WTC11 (cell line): ENCODE results near the gene TMED3. TPM values are rescaled to one million over a fixed set of nuclear protein-coding genes. Genes with fewer than 3 reads are reported as not detected.

ENCODE experiments used
- ATAC-seq: fragments of 200-7000 bp; cut with Tn5 transposase; 2 replicates; pipeline ENCODE4 v1.10.0; 2021; ENCODE audit warnings: mild to moderate bottlenecking, moderate library complexity
- CTCF ChIA-PET: fragments of 300-600 bp; sonication (Branson Sonifier 250); formaldehyde crosslinking; loops from one replicate; lab custom pipeline; 2021; ENCODE audit warnings: antibody characterized with exemption; lab: Charles Lee
- POLR2A ChIA-PET: fragments of 350-600 bp; sonication (Branson Sonifier 250); formaldehyde crosslinking; loops from one replicate; lab custom pipeline; 2021; ENCODE audit warnings: antibody characterized with exemption; lab: Charles Lee
- DNase-seq: peaks from one replicate; pipeline ENCODE4 v3.0.0; 2021; ENCODE audit warnings: low spot score
- H3K27ac Mint-ChIP-seq: 2 replicates; pipeline ENCODE4 v1.8.0; 2021; ENCODE audit warnings: mixed read lengths
- H3K27me3 Mint-ChIP-seq: 2 replicates; pipeline ENCODE4 v1.8.0; 2021; ENCODE audit warnings: low read depth, mild to moderate bottlenecking, moderate library complexity, mixed read lengths
- H3K36me3 Mint-ChIP-seq: 2 replicates; pipeline ENCODE4 v1.8.0; 2021; ENCODE audit warnings: mixed read lengths
- H3K4me1 Mint-ChIP-seq: 2 replicates; pipeline ENCODE4 v1.8.0; 2022; ENCODE audit warnings: mixed read lengths
- H3K4me3 Mint-ChIP-seq: 2 replicates; pipeline ENCODE4 v1.8.0; 2021; ENCODE audit warnings: mild to moderate bottlenecking, moderate library complexity, mixed read lengths
- H3K9me3 Mint-ChIP-seq: 2 replicates; pipeline ENCODE4 v1.8.0; 2021; ENCODE audit warnings: mixed read lengths
- CBFB ChIP-seq: sonication (generic); formaldehyde crosslinking; IDR thresholded peaks from 2 replicates; pipeline ENCODE4 v1.8.1; 2022; ENCODE audit warnings: mild to moderate bottlenecking, low read depth, missing genetic modification reagents
- ETV6 ChIP-seq: sonication (generic); formaldehyde crosslinking; IDR thresholded peaks from 2 replicates; pipeline ENCODE4 v1.8.1; 2022; ENCODE audit warnings: mild to moderate bottlenecking, missing genetic modification reagents
- FOXJ3 ChIP-seq: sonication (generic); formaldehyde crosslinking; IDR thresholded peaks from 2 replicates; pipeline ENCODE4 v1.9.0; 2021; ENCODE audit warnings: missing genetic modification reagents, mild to moderate bottlenecking, borderline replicate concordance
- IRF2 ChIP-seq: sonication (generic); formaldehyde crosslinking; IDR thresholded peaks from 2 replicates; pipeline ENCODE4 v1.8.0; 2022; ENCODE audit warnings: low read depth, missing genetic modification reagents, borderline replicate concordance
- JUN ChIP-seq: sonication (generic); formaldehyde crosslinking; IDR thresholded peaks from 2 replicates; pipeline ENCODE4 v1.8.0; 2023; ENCODE audit warnings: mild to moderate bottlenecking, missing genetic modification reagents
- NR2C2 ChIP-seq: sonication (generic); formaldehyde crosslinking; IDR thresholded peaks from 2 replicates; pipeline ENCODE4 v1.8.0; 2022; ENCODE audit warnings: mild to moderate bottlenecking, missing genetic modification reagents
- SMAD3 ChIP-seq: sonication (generic); formaldehyde crosslinking; IDR thresholded peaks from 2 replicates; pipeline ENCODE4 v1.8.0; 2022; ENCODE audit warnings: missing genetic modification reagents, mild to moderate bottlenecking, borderline replicate concordance
- SMAD4 ChIP-seq: sonication (generic); formaldehyde crosslinking; IDR thresholded peaks from 2 replicates; pipeline ENCODE4 v1.8.0; 2022; ENCODE audit warnings: mild to moderate bottlenecking, missing genetic modification reagents
- ZNF121 ChIP-seq: sonication (generic); formaldehyde crosslinking; IDR thresholded peaks from 2 replicates; pipeline ENCODE4 v1.8.0; 2023; ENCODE audit warnings: missing genetic modification reagents
- ZNF263 ChIP-seq: sonication (generic); formaldehyde crosslinking; IDR thresholded peaks from 2 replicates; pipeline ENCODE4 v1.8.1; 2022; ENCODE audit warnings: low read depth, mild to moderate bottlenecking, moderate library complexity, missing genetic modification reagents
- ZNF423 ChIP-seq: fragments of 250-450 bp; sonication (Bioruptor Pico); IDR thresholded peaks from 2 replicates; pipeline ENCODE4 v2.1.2; 2022; ENCODE audit warnings: mild to moderate bottlenecking, moderate library complexity
- total RNA-seq: library from RNA; stranded (reverse); gene quantifications from 3 replicates; pipeline ENCODE4 v1.2.3, GENCODE V29; 2021
- TF ChIP-seq, protein P1 (sequence below): sonication (generic); formaldehyde crosslinking; IDR thresholded peaks from 2 replicates; pipeline ENCODE4 v1.8.1; 2023; ENCODE audit warnings: mild to moderate bottlenecking, missing genetic modification reagents, moderate library complexity
- TF ChIP-seq, protein P2 (sequence below): fragments of 250-450 bp; sonication (Bioruptor Pico); conservative IDR thresholded peaks from 2 replicates; pipeline ENCODE4 v1.9.0; 2021; ENCODE audit warnings: mild to moderate bottlenecking
- TF ChIP-seq, protein P3 (sequence below): sonication (generic); formaldehyde crosslinking; conservative IDR thresholded peaks from 2 replicates; pipeline ENCODE4 v1.8.1; 2023; ENCODE audit warnings: mild to moderate bottlenecking, low read depth, missing genetic modification reagents, moderate library complexity
- TF ChIP-seq, protein P4 (sequence below): fragments of 250-450 bp; sonication (Bioruptor Pico); IDR thresholded peaks from 2 replicates; pipeline ENCODE4 v2.1.2; 2022; ENCODE audit warnings: mild to moderate bottlenecking, moderate library complexity
- TF ChIP-seq, protein P5 (sequence below): sonication (generic); formaldehyde crosslinking; IDR thresholded peaks from 2 replicates; pipeline ENCODE4 v1.8.1; 2022; ENCODE audit warnings: missing genetic modification reagents, borderline replicate concordance
- TF ChIP-seq, protein P6 (sequence below): sonication (generic); formaldehyde crosslinking; IDR thresholded peaks from 2 replicates; pipeline ENCODE4 v1.8.0; 2022; ENCODE audit warnings: mild to moderate bottlenecking, missing genetic modification reagents
- TF ChIP-seq, protein P7 (sequence below): sonication (generic); formaldehyde crosslinking; IDR thresholded peaks from 2 replicates; pipeline ENCODE4 v1.8.1; 2023; ENCODE audit warnings: mild to moderate bottlenecking, missing genetic modification reagents, borderline replicate concordance
- TF ChIP-seq, protein P8 (sequence below): fragments of 250-450 bp; sonication (Bioruptor Pico); IDR thresholded peaks from 2 replicates; pipeline ENCODE4 v1.8.0; 2021; ENCODE audit warnings: mild to moderate bottlenecking

TMED3 gene
- total RNA-seq, 1 experiment from 2014 or later, result 51.2 TPM

DNA sequence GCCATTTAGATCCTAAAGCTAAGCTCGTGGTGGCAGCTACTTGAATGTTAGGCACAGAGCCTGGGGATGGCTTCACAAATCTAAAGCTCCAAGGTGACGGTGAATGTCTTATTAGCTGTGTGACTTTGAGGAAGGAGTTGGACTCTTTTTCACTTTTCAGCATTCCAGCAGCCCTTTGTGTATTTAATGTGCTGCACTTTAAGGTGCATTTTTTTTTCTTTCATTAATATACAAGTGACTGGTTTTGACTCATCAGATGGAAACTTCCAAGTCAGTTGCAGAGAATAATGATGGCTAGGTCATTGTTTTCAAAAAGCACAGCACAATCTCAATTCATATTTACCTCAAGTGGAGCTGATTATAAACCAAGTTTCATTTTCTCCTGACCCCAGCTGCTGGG, 55.8 kb downstream of the TMED3 start:
- ATAC-seq, result no peak
- Mint-ChIP-seq H3K27me3 (peaks cover 2% of the 10 kb centered on the region), H3K4me1 (peaks cover 38% of the 10 kb centered on the region), H3K27ac (no peak overlapping the region), H3K9me3 (peaks cover 13% of the 10 kb centered on the region), H3K36me3 (peaks cover 9% of the 10 kb centered on the region), H3K4me3 (no peak overlapping the region)
- TF ChIP-seq, protein P1, sequence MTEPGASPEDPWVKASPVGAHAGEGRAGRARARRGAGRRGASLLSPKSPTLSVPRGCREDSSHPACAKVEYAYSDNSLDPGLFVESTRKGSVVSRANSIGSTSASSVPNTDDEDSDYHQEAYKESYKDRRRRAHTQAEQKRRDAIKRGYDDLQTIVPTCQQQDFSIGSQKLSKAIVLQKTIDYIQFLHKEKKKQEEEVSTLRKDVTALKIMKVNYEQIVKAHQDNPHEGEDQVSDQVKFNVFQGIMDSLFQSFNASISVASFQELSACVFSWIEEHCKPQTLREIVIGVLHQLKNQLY, result no peak
- no peak for TF ChIP-seq NR2C2 (CRISPR knock-in tag)
- TF ChIP-seq, protein P2, sequence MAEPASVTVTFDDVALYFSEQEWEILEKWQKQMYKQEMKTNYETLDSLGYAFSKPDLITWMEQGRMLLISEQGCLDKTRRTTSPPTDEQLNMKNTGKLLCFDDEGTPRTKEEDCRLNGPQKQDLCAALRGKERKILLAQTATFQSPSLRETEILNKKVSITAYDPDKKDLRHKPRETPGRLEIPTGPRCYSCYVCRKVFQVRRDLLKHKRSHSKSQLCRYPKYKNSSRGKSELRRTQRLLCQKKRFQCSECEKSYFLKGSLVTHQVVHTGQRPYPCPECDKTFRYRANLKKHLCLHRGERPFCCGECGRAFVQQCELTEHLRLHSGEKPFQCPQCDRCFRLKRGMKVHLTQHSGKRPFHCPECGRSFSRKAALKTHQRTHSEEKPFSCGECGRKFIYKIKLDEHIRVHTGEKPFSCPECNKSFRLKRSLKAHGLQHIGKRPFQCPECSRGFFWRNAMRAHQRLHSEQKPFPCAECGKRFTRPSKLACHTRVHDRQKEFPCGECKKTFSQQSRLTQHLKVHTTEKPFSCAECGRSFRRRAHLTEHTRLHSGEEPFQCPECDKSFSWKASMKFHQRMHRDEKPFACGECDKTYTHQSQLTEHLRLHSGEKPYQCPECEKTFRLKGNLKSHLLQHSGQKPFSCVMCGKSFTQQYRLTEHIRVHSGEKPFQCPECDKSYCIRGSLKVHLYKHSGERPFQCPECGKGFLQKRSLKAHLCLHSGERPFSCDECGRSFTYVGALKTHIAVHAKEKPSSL, result no peak
- TF ChIP-seq, protein P3, sequence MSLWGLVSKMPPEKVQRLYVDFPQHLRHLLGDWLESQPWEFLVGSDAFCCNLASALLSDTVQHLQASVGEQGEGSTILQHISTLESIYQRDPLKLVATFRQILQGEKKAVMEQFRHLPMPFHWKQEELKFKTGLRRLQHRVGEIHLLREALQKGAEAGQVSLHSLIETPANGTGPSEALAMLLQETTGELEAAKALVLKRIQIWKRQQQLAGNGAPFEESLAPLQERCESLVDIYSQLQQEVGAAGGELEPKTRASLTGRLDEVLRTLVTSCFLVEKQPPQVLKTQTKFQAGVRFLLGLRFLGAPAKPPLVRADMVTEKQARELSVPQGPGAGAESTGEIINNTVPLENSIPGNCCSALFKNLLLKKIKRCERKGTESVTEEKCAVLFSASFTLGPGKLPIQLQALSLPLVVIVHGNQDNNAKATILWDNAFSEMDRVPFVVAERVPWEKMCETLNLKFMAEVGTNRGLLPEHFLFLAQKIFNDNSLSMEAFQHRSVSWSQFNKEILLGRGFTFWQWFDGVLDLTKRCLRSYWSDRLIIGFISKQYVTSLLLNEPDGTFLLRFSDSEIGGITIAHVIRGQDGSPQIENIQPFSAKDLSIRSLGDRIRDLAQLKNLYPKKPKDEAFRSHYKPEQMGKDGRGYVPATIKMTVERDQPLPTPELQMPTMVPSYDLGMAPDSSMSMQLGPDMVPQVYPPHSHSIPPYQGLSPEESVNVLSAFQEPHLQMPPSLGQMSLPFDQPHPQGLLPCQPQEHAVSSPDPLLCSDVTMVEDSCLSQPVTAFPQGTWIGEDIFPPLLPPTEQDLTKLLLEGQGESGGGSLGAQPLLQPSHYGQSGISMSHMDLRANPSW (CRISPR knock-in tag), result no peak
- TF ChIP-seq, protein P4, sequence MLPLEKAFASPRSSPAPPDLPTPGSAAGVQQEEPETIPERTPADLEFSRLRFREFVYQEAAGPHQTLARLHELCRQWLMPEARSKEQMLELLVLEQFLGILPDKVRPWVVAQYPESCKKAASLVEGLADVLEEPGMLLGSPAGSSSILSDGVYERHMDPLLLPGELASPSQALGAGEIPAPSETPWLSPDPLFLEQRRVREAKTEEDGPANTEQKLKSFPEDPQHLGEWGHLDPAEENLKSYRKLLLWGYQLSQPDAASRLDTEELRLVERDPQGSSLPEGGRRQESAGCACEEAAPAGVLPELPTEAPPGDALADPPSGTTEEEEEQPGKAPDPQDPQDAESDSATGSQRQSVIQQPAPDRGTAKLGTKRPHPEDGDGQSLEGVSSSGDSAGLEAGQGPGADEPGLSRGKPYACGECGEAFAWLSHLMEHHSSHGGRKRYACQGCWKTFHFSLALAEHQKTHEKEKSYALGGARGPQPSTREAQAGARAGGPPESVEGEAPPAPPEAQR, result no peak
- TF ChIP-seq, protein P5, sequence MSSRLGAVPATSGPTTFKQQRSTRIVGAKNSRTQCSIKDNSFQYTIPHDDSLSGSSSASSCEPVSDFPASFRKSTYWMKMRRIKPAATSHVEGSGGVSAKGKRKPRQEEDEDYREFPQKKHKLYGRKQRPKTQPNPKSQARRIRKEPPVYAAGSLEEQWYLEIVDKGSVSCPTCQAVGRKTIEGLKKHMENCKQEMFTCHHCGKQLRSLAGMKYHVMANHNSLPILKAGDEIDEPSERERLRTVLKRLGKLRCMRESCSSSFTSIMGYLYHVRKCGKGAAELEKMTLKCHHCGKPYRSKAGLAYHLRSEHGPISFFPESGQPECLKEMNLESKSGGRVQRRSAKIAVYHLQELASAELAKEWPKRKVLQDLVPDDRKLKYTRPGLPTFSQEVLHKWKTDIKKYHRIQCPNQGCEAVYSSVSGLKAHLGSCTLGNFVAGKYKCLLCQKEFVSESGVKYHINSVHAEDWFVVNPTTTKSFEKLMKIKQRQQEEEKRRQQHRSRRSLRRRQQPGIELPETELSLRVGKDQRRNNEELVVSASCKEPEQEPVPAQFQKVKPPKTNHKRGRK (CRISPR knock-in tag), result no peak
- TF ChIP-seq JUN (CRISPR knock-in tag), result no peak
- TF ChIP-seq SMAD3 (CRISPR knock-in tag), result no peak
- TF ChIP-seq CBFB (CRISPR knock-in tag), result no peak
- ChIA-PET CTCF (interaction anchor here (2.6 to 3.3 kb wide), 2 partner anchors 15 to 230 kb away, joined by 12 to 23 read pairs; no protein-coding TSS in a partner anchor), POLR2A (interaction anchor here (0.5 to 1.5 kb wide), 2 partner anchors 13 to 378 kb away, joined by 4 read pairs; no protein-coding TSS in a partner anchor)
- no peak for DNase-seq

DNA sequence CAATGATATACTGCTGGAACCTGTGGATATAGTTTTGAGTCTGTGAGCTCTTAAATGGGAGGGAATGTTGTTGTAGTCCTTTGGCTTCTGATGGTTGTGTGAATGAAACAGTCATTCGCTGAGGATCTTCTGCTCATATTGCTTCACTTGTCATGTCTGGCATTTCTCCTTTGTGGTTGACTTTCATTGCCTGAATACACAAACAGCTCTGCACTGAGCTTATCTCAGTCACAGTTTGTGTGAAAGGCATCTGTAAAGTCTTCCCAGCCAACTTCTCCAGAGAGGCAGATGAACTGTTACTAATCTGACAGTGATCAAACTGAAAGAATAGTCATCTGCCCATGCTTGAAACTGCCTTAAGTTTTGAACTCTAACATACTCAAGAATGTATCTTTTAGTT, 59.8 kb downstream of the TMED3 start:
- no peak overlapping the region for H3K27ac Mint-ChIP-seq
- ChIA-PET POLR2A (interaction anchor here (0.5 kb wide), 1 partner anchor 60 kb away, joined by 3 read pairs; no protein-coding TSS in a partner anchor), CTCF (interaction anchor here (1.6 kb wide), 1 partner anchor 10 kb away, joined by 9 read pairs; no protein-coding TSS in a partner anchor)
- H3K4me3 Mint-ChIP-seq, result no peak overlapping the region
- peaks cover 16% of the 10 kb centered on the region for H3K9me3 Mint-ChIP-seq
- peaks cover 7% of the 10 kb centered on the region for H3K36me3 Mint-ChIP-seq
- H3K4me1 Mint-ChIP-seq, result peaks cover 69% of the 10 kb centered on the region
- DNase-seq (no peak), ATAC-seq (no peak)
- TF ChIP-seq, protein P6, sequence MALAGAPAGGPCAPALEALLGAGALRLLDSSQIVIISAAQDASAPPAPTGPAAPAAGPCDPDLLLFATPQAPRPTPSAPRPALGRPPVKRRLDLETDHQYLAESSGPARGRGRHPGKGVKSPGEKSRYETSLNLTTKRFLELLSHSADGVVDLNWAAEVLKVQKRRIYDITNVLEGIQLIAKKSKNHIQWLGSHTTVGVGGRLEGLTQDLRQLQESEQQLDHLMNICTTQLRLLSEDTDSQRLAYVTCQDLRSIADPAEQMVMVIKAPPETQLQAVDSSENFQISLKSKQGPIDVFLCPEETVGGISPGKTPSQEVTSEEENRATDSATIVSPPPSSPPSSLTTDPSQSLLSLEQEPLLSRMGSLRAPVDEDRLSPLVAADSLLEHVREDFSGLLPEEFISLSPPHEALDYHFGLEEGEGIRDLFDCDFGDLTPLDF (CRISPR knock-in tag), result no peak
- TF ChIP-seq ZNF121 (CRISPR knock-in tag), result no peak
- no peak for TF ChIP-seq SMAD4
- TF ChIP-seq ZNF263, result no peak
- no peak for TF ChIP-seq FOXJ3 (CRISPR knock-in tag)
- TF ChIP-seq ETV6 (CRISPR knock-in tag), result no peak
- TF ChIP-seq ZNF423 (CRISPR knock-in tag), result no peak
- TF ChIP-seq JUN (CRISPR knock-in tag), result no peak
- TF ChIP-seq CBFB (CRISPR knock-in tag), result no peak
- TF ChIP-seq IRF2 (CRISPR knock-in tag), result no peak
- TF ChIP-seq, protein P7, sequence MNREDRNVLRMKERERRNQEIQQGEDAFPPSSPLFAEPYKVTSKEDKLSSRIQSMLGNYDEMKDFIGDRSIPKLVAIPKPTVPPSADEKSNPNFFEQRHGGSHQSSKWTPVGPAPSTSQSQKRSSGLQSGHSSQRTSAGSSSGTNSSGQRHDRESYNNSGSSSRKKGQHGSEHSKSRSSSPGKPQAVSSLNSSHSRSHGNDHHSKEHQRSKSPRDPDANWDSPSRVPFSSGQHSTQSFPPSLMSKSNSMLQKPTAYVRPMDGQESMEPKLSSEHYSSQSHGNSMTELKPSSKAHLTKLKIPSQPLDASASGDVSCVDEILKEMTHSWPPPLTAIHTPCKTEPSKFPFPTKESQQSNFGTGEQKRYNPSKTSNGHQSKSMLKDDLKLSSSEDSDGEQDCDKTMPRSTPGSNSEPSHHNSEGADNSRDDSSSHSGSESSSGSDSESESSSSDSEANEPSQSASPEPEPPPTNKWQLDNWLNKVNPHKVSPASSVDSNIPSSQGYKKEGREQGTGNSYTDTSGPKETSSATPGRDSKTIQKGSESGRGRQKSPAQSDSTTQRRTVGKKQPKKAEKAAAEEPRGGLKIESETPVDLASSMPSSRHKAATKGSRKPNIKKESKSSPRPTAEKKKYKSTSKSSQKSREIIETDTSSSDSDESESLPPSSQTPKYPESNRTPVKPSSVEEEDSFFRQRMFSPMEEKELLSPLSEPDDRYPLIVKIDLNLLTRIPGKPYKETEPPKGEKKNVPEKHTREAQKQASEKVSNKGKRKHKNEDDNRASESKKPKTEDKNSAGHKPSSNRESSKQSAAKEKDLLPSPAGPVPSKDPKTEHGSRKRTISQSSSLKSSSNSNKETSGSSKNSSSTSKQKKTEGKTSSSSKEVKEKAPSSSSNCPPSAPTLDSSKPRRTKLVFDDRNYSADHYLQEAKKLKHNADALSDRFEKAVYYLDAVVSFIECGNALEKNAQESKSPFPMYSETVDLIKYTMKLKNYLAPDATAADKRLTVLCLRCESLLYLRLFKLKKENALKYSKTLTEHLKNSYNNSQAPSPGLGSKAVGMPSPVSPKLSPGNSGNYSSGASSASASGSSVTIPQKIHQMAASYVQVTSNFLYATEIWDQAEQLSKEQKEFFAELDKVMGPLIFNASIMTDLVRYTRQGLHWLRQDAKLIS (CRISPR knock-in tag), result no peak
- TF ChIP-seq, protein P8, sequence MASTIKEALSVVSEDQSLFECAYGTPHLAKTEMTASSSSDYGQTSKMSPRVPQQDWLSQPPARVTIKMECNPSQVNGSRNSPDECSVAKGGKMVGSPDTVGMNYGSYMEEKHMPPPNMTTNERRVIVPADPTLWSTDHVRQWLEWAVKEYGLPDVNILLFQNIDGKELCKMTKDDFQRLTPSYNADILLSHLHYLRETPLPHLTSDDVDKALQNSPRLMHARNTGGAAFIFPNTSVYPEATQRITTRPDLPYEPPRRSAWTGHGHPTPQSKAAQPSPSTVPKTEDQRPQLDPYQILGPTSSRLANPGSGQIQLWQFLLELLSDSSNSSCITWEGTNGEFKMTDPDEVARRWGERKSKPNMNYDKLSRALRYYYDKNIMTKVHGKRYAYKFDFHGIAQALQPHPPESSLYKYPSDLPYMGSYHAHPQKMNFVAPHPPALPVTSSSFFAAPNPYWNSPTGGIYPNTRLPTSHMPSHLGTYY, result no peak
- peaks cover 5% of the 10 kb centered on the region for H3K27me3 Mint-ChIP-seq
